Gastroesophageal sphincter (tissue), 4 donors: Measurements from ENCODE around the gene VAV2. TPM values are rescaled to one million over a fixed set of nuclear protein-coding genes. Genes with fewer than 3 reads are reported as not detected.

Experiments used
- ATAC-seq: fragments of 150-250 bp; one replicate; pipeline ENCODE4 v1.9.1; 2016; ENCODE audit warnings: mild to moderate bottlenecking, moderate library complexity
- H3K27ac ChIP-seq, 4 donors: fragments of 200-600 bp; sonication (generic) in 3 of 4; 1 replicate in 3 of 4; 2 replicates in 1 of 4; pipeline ENCODE4 v1.5.1; 2016 to 2019
- H3K27me3 ChIP-seq: fragments of 200-600 bp; sonication (generic); one replicate; pipeline ENCODE4 v1.5.1; 2019
- H3K36me3 ChIP-seq, 2 donors: fragments of 200-600 bp; sonication (generic); one replicate each; pipeline ENCODE4 v1.5.1; 2019; ENCODE audit warnings: control low read depth in 1 of 2
- H3K4me1 ChIP-seq, 3 donors: fragments of 200-600 bp; sonication (generic); 1 replicate in 2 of 3; 2 replicates in 1 of 3; pipeline ENCODE4 v1.5.1; 2016 to 2019; ENCODE audit warnings: control low read depth in 2 of 3
- H3K4me3 ChIP-seq, 2 donors: fragments of 200-600 bp; sonication (generic); one replicate each; pipeline ENCODE4 v1.5.1; 2019; ENCODE audit warnings: mild to moderate bottlenecking in 1 of 2, moderate library complexity in 1 of 2
- H3K9me3 ChIP-seq, 3 donors: fragments of 200-600 bp; sonication (generic); one replicate each; pipeline ENCODE4 v1.5.1; 2017 to 2019; ENCODE audit warnings: control low read depth in 2 of 3
- CTCF ChIP-seq, 4 experiments: fragments of 200-600 bp in 2 of 4; fragments of 450-650 bp in 2 of 4; sonication (generic) in 1 of 4; IDR thresholded peaks; one replicate each; pipeline ENCODE4 v1.5.1; 2017 to 2019; ENCODE audit warnings: antibody characterized with exemption in 4 of 4, mild to moderate bottlenecking in 2 of 4, moderate library complexity in 2 of 4
- EP300 ChIP-seq: sonication (generic); formaldehyde crosslinking; IDR thresholded peaks from one replicate; pipeline ENCODE4 v1.6.1; 2017; ENCODE audit warnings: antibody characterized with exemption, mild to moderate bottlenecking
- POLR2A ChIP-seq, 2 donors: fragments of 450-650 bp; IDR thresholded peaks; one replicate each; pipeline ENCODE4 v1.6.1; 2017; ENCODE audit warnings: antibody characterized with exemption in 2 of 2, mild to moderate bottlenecking in 2 of 2, moderate library complexity in 1 of 2
- POLR2AphosphoS5 ChIP-seq: sonication (generic); formaldehyde crosslinking; IDR thresholded peaks from one replicate; pipeline ENCODE4 v1.6.1; 2017; ENCODE audit warnings: antibody characterized with exemption
- WGBS, 2 donors: methylation state at CpG; one replicate each; pipeline ENCODE4 v1.1.5; 2018; ENCODE audit warnings: low coverage in 1 of 2; 5-methylcytosine and 5-hydroxymethylcytosine counted together
- total RNA-seq, 4 donors: library from RNA; depleted of rRNA; stranded (reverse); fragments of >200 nt; gene quantifications; one replicate each; pipeline ENCODE4 v1.1.0, GENCODE V29; 2016

Gene VAV2
- total RNA-seq, 4 donors from 2014 or later: 7.7 to 16.8 (median 8.9) TPM

GRCh38 chr9:133726401-133727276 lies 265.5 kb downstream of the VAV2 start:
- Histone ChIP-seq H3K9me3 (no peaks in the 10 kb centered on the region), H3K27ac (no peak overlapping the region), H3K4me3 (no peak overlapping the region), H3K27me3 (peaks cover 14% of the 10 kb centered on the region), H3K4me1 (no peaks in the 10 kb centered on the region), H3K36me3 (no peaks in the 10 kb centered on the region)
- 60% methylated on average over 5 of the region's 14 CpGs; no CpG with 5 or more reads in 1 of the 2 donors for WGBS, 2 donors
- no peak for TF ChIP-seq POLR2A (IDR thresholded peaks at IDR 0.05)
- TF ChIP-seq CTCF (IDR thresholded peaks at IDR 0.05): peak in 3 of 4 experiments; percentile 36 to 53 (median 45)
- TF ChIP-seq POLR2AphosphoS5: no peak
- TF ChIP-seq EP300: no peak
- ATAC-seq: no peak

- TF ChIP-seq POLR2A (IDR thresholded peaks at IDR 0.05) (no peak), POLR2AphosphoS5 (no peak), EP300 (no peak), CTCF (IDR thresholded peaks at IDR 0.05) (no peak)
- no peaks in the 10 kb centered on the region for H3K4me1 ChIP-seq
- ATAC-seq: no peak
- H3K4me3 ChIP-seq: no peak overlapping the region
- 56 to 93% methylated on average over 1 to 3 of the region's 7 CpGs for WGBS, 2 donors
- H3K27me3 ChIP-seq: peaks cover 14% of the 10 kb centered on the region
- no peaks in the 10 kb centered on the region for H3K9me3 ChIP-seq
- H3K36me3 ChIP-seq: no peaks in the 10 kb centered on the region
- H3K27ac ChIP-seq: no peak overlapping the region
Observed at GRCh38 chr9:133725886-133726285, 266.2 kb downstream of the VAV2 start.

- no peak for ATAC-seq
- H3K4me3 ChIP-seq: no peak overlapping the region
- 92% methylated on average over 4 of the region's 15 CpGs; no CpG with 5 or more reads in 1 of the 2 donors for WGBS, 2 donors
- H3K27me3 ChIP-seq: peaks cover 16% of the 10 kb centered on the region
- peaks cover 0 to 17% (median 0%) of the 10 kb centered on the region in 3 donors for H3K4me1 ChIP-seq
- no peaks in the 10 kb centered on the region for H3K36me3 ChIP-seq
- TF ChIP-seq POLR2AphosphoS5 (no peak), CTCF (IDR thresholded peaks at IDR 0.05) (no peak), EP300 (no peak), POLR2A (IDR thresholded peaks at IDR 0.05) (no peak)
- no peak overlapping the region for H3K27ac ChIP-seq
- H3K9me3 ChIP-seq: no peaks in the 10 kb centered on the region
Observed at GRCh38 chr9:133718563-133719315, 273.4 kb downstream of the VAV2 start.

GRCh38 chr9:133717113-133718031 lies 274.8 kb downstream of the VAV2 start:
- Histone ChIP-seq H3K36me3 (no peaks in the 10 kb centered on the region), H3K9me3 (no peaks in the 10 kb centered on the region), H3K27ac (no peak overlapping the region), H3K27me3 (peaks cover 16% of the 10 kb centered on the region), H3K4me3 (no peak overlapping the region), H3K4me1 (peaks cover 0 to 17% (median 0%) of the 10 kb centered on the region in 3 donors)
- ATAC-seq: no peak
- TF ChIP-seq EP300: no peak
- no peak for TF ChIP-seq POLR2AphosphoS5
- TF ChIP-seq POLR2A (IDR thresholded peaks at IDR 0.05): no peak
- TF ChIP-seq CTCF (IDR thresholded peaks at IDR 0.05): no peak
- WGBS, 2 donors: 92 to 100% methylated on average over 2 to 6 of the region's 20 CpGs
